SU-DHL-6 (cell line): ENCODE measurements around the gene WARS2.
"Not testable (repeated sequence)": the region's sequence is repeated elsewhere in the genome, so short reads cannot be mapped to it uniquely, and the experiment has no call there.

Experiments used
- H2AFZ ChIP-seq: fragments of 200-600 bp; sonication (generic); 2 replicates; pipeline ENCODE4 v1.6.1; 2014; ENCODE audit warnings: low read depth, mild to moderate bottlenecking, moderate library complexity, mixed read lengths, antibody characterized with exemption, low read length; ENCODE audit not compliant: severe bottlenecking
- H3F3A ChIP-seq: fragments of 200-600 bp; shearing (Covaris generic); 2 replicates; pipeline ENCODE4 v1.6.0; 2016; ENCODE audit warnings: antibody characterized with exemption, mild to moderate bottlenecking; ENCODE audit not compliant: insufficient read depth
- H3K27ac ChIP-seq: fragments of 200-600 bp; sonication (generic); 2 replicates; pipeline ENCODE4 v1.5.1; 2016; ENCODE audit warnings: low read depth, mild to moderate bottlenecking, low read length, moderate library complexity, mixed read lengths
- H3K27me3 ChIP-seq: fragments of 200-600 bp; sonication (generic), shearing (Covaris generic); 2 replicates; pipeline ENCODE4 v1.6.0; 2014; ENCODE audit warnings: mild to moderate bottlenecking, low read length
- H3K36me3 ChIP-seq: fragments of 200-600 bp; sonication (generic); 2 replicates; pipeline ENCODE4 v1.6.1; 2014; ENCODE audit warnings: mild to moderate bottlenecking, low read length, mixed read lengths
- H3K4me2 ChIP-seq: fragments of 300-600, 200-600 bp; shearing (Covaris generic), sonication (generic); 2 replicates; pipeline ENCODE4 v1.6.0; 2014; ENCODE audit warnings: low read length, low read depth, mild to moderate bottlenecking; ENCODE audit not compliant: poor library complexity, severe bottlenecking
- H3K4me3 ChIP-seq: fragments of 200-600 bp; sonication (generic); 2 replicates; pipeline ENCODE4 v1.5.1; 2014; ENCODE audit warnings: antibody characterized with exemption, low read length, mild to moderate bottlenecking, mixed read lengths; ENCODE audit not compliant: insufficient read depth, poor library complexity, severe bottlenecking
- H3K79me2 ChIP-seq: fragments of 200-600 bp; sonication (generic); 2 replicates; pipeline ENCODE4 v1.6.1; 2014; ENCODE audit warnings: mild to moderate bottlenecking, low read length, moderate library complexity; ENCODE audit not compliant: insufficient read depth
- H3K9ac ChIP-seq: fragments of 200-600 bp; sonication (generic); 2 replicates; pipeline ENCODE4 v1.7.0; 2014; ENCODE audit warnings: mild to moderate bottlenecking, low read length
- H3K9me2 ChIP-seq: fragments of 200-600 bp; sonication (generic); replicated peaks from 2 replicates; pipeline ENCODE4 v1.6.1; 2014; ENCODE audit warnings: low read length; ENCODE audit not compliant: insufficient read depth
- H3K9me3 ChIP-seq: fragments of 200-600 bp; sonication (generic); 2 replicates; pipeline ENCODE4 v1.6.1; 2014; ENCODE audit warnings: low read length, mixed read lengths; ENCODE audit not compliant: insufficient read depth
- H4K20me1 ChIP-seq: fragments of 200-600 bp; sonication (generic); 2 replicates; pipeline ENCODE4 v1.6.1; 2014; ENCODE audit warnings: low read depth, mild to moderate bottlenecking, antibody characterized with exemption, low read length, moderate library complexity, mixed read lengths
- CTCF ChIP-seq: fragments of 200-600 bp; sonication (generic); IDR thresholded peaks from one replicate; pipeline ENCODE4 v1.5.1; 2017; ENCODE audit warnings: antibody characterized with exemption, mild to moderate bottlenecking, low read length, moderate library complexity; ENCODE audit not compliant: insufficient read depth, poor library complexity, severe bottlenecking
- EZH2phosphoT487 ChIP-seq: fragments of 200-600 bp; sonication (generic), shearing (Covaris generic); conservative IDR thresholded peaks from 2 replicates; pipeline ENCODE4 v1.6.1; 2018; ENCODE audit warnings: mild to moderate bottlenecking, antibody characterized with exemption, low read length, moderate library complexity, mixed read lengths

The WARS2 gene

GRCh38 chr1:119179051-119179450 lies 38.6 kb upstream of the WARS2 start:
- Histone ChIP-seq H4K20me1 (no peaks in the 10 kb centered on the region), H3K9ac (no peak overlapping the region), H3F3A (no peaks in the 10 kb centered on the region), H3K4me3 (no peak overlapping the region), H3K9me2 (no peaks in the 10 kb centered on the region), H3K4me2 (no peak overlapping the region), H3K27me3 (no peaks in the 10 kb centered on the region), H2AFZ (no peak overlapping the region), H3K79me2 (no peaks in the 10 kb centered on the region), H3K27ac (no peak overlapping the region), H3K36me3 (no peaks in the 10 kb centered on the region), H3K9me3 (no peaks in the 10 kb centered on the region)
- TF ChIP-seq EZH2phosphoT487 (no peak), CTCF (no peak)

- H3K27me3 ChIP-seq, H3K9me2 ChIP-seq, H3K27ac ChIP-seq, H3K79me2 ChIP-seq, H3K4me3 ChIP-seq, H3K9me3 ChIP-seq, H4K20me1 ChIP-seq, H3K4me2 ChIP-seq, H3K9ac ChIP-seq, H3K36me3 ChIP-seq, H2AFZ ChIP-seq, H3F3A ChIP-seq: not testable (repeated sequence)
Observed at GRCh38 chr1:119172927-119173326, 32.5 kb upstream of the WARS2 start.

- H3K9me2 ChIP-seq, H2AFZ ChIP-seq, H3K79me2 ChIP-seq, H3K9me3 ChIP-seq, H3K4me2 ChIP-seq, H4K20me1 ChIP-seq, H3F3A ChIP-seq, H3K9ac ChIP-seq, H3K36me3 ChIP-seq, H3K27ac ChIP-seq, H3K27me3 ChIP-seq, H3K4me3 ChIP-seq: not testable (repeated sequence)
Observed at GRCh38 chr1:119171381-119172010, 31.0 kb upstream of the WARS2 start.

GRCh38 chr1:119163396-119163795 lies 22.9 kb upstream of the WARS2 start:
- Histone ChIP-seq H3K9me3 (no peaks in the 10 kb centered on the region), H3K79me2 (no peaks in the 10 kb centered on the region), H4K20me1 (no peaks in the 10 kb centered on the region), H3K4me3 (no peak overlapping the region), H3K9ac (no peak overlapping the region), H2AFZ (no peak overlapping the region), H3K4me2 (no peak overlapping the region), H3K27me3 (no peaks in the 10 kb centered on the region), H3K9me2 (no peaks in the 10 kb centered on the region), H3K27ac (no peak overlapping the region), H3K36me3 (peaks cover 6% of the 10 kb centered on the region; the same call in 1 of the 2 replicates), H3F3A (no peaks in the 10 kb centered on the region)
- no peak for TF ChIP-seq CTCF
- no peak for TF ChIP-seq EZH2phosphoT487
